A549 (cell line): ENCODE measurements around the gene TRPM2. TPM values are rescaled to one million over a fixed set of nuclear protein-coding genes. Genes with fewer than 3 reads are reported as not detected.

Experiments used
- ATAC-seq, 2 experiments: fragments of 200-7000 bp in 1 of 2; fragments of >200 bp in 1 of 2; cut with Nextera tagmentation in 1 of 2; cut with Tn5 transposase in 1 of 2; 3 replicates each; pipeline versions ENCODE4 v1.8.0 to v1.9.1; 2018 to 2020; ENCODE audit warnings: mild to moderate bottlenecking in 1 of 2, moderate library complexity in 1 of 2
- CTCF ChIA-PET: fragments of 300-600 bp; sonication (Branson Sonifier 250); formaldehyde crosslinking; extraction: SDS; loops from one replicate; lab custom pipeline; 2021; ENCODE audit warnings: antibody characterized with exemption, inconsistent platforms; lab: Yijun Ruan, JAX
- POLR2A ChIA-PET: fragments of 350-600 bp; formaldehyde crosslinking; extraction: SDS; loops from one replicate; lab custom pipeline; 2021; ENCODE audit warnings: antibody characterized with exemption, inconsistent platforms; lab: Yijun Ruan, JAX
- DNase-seq, 2 experiments: peaks; one replicate each; pipeline versions ENCODE4 v3.0.0 to v3.0.0-alpha.2; 2011 to 2016; ENCODE audit warnings: low read depth in 1 of 2, low spot score in 1 of 2
- FAIRE-seq: peaks from 2 replicates; lab custom pipeline; 2011; peaks lifted over from hg19 to GRCh38; lab: Jason Lieb, UNC
- H3K27ac ChIP-seq, 2 experiments: fragments of >200 bp; sonication (Bioruptor Twin); formaldehyde crosslinking; 3 replicates each; pipeline ENCODE4 v1.5.1; 2016 to 2017
- H3K4me1 ChIP-seq: fragments of >200 bp; sonication (Bioruptor Twin); formaldehyde crosslinking; 3 replicates; pipeline ENCODE4 v1.6.1; 2016
- H3K4me2 ChIP-seq: fragments of >200 bp; sonication (Bioruptor Twin); formaldehyde crosslinking; 3 replicates; pipeline ENCODE4 v1.6.1; 2016
- H3K4me3 ChIP-seq: fragments of >200 bp; sonication (Bioruptor Twin); formaldehyde crosslinking; 3 replicates; pipeline ENCODE4 v1.5.1; 2016
- H3K9me3 ChIP-seq: fragments of >200 bp; sonication (Bioruptor Twin); formaldehyde crosslinking; 3 replicates; pipeline ENCODE4 v1.6.1; 2016
- BCL3 ChIP-seq: fragments of >200 bp; sonication (Bioruptor Twin); formaldehyde crosslinking; IDR thresholded peaks from 3 replicates; pipeline ENCODE4 v1.6.1; 2016
- CBX2 ChIP-seq: fragments of 200-600 bp; sonication (generic); IDR thresholded peaks from 2 replicates; pipeline ENCODE4 v1.6.1; 2016; ENCODE audit warnings: low read depth, mild to moderate bottlenecking, borderline replicate concordance
- CBX8 ChIP-seq: fragments of 200-600 bp; sonication (generic); IDR thresholded peaks from 2 replicates; pipeline ENCODE4 v1.6.1; 2016
- CTCF ChIP-seq: fragments of >200 bp; sonication (Bioruptor Twin); formaldehyde crosslinking; IDR thresholded peaks from 3 replicates; pipeline ENCODE4 v1.5.1; 2016
- EHF ChIP-seq: fragments of 250-450 bp; sonication (Bioruptor Pico); IDR thresholded peaks from 2 replicates; pipeline ENCODE4 v1.5.0; 2020; ENCODE audit warnings: mild to moderate bottlenecking
- EHMT2 ChIP-seq: fragments of 200-600 bp; sonication (generic); IDR thresholded peaks from 2 replicates; pipeline ENCODE4 v1.6.1; 2016; ENCODE audit warnings: antibody characterized with exemption, low read depth, mild to moderate bottlenecking, moderate library complexity
- ESRRA ChIP-seq: fragments of 150-350 bp; IDR thresholded peaks from 2 replicates; pipeline ENCODE4 v1.6.1; 2014; ENCODE audit warnings: mild to moderate bottlenecking, low read length, borderline replicate concordance
- HES2 ChIP-seq: fragments of >200 bp; sonication (Bioruptor Twin); formaldehyde crosslinking; IDR thresholded peaks from 2 replicates; pipeline ENCODE4 v1.6.1; 2016
- HOXB5 ChIP-seq: fragments of 250-450 bp; sonication (Bioruptor Pico); IDR thresholded peaks from 2 replicates; pipeline ENCODE4 v1.5.0; 2020; ENCODE audit warnings: mild to moderate bottlenecking, moderate library complexity
- KDM1A ChIP-seq: fragments of 200-600 bp; sonication (generic); IDR thresholded peaks from 2 replicates; pipeline ENCODE4 v1.6.1; 2016; ENCODE audit warnings: low read depth, mild to moderate bottlenecking
- KDM5A ChIP-seq: fragments of 200-600 bp; sonication (generic); IDR thresholded peaks from 2 replicates; pipeline ENCODE4 v1.6.1; 2016; ENCODE audit warnings: antibody characterized with exemption, mild to moderate bottlenecking
- MAX ChIP-seq: IDR thresholded peaks from 2 replicates; pipeline ENCODE4 v1.6.1; 2012
- NFE2L2 ChIP-seq: fragments of 150-350 bp; conservative IDR thresholded peaks from 2 replicates; pipeline ENCODE4 v1.6.1; 2014; ENCODE audit warnings: low read length
- NPAS2 ChIP-seq: fragments of 250-450 bp; sonication (Bioruptor Pico); IDR thresholded peaks from 2 replicates; pipeline ENCODE4 v1.8.0; 2022; ENCODE audit warnings: mild to moderate bottlenecking, moderate library complexity, borderline replicate concordance
- NR3C1 ChIP-seq: fragments of >200 bp; sonication (Bioruptor Twin); formaldehyde crosslinking; IDR thresholded peaks from 3 replicates; pipeline ENCODE4 v1.6.1; 2017
- RARB ChIP-seq: fragments of 250-450 bp; sonication (Bioruptor Pico); IDR thresholded peaks from 2 replicates; pipeline ENCODE4 v1.8.0; 2021; ENCODE audit warnings: mild to moderate bottlenecking, moderate library complexity
- REST ChIP-seq: fragments of 200-600 bp; sonication (generic); IDR thresholded peaks from 2 replicates; pipeline ENCODE4 v1.6.1; 2016; ENCODE audit warnings: antibody characterized with exemption, mild to moderate bottlenecking, moderate library complexity
- RNF2 ChIP-seq: fragments of 200-600 bp; sonication (generic); IDR thresholded peaks from 2 replicates; pipeline ENCODE4 v1.6.1; 2016; ENCODE audit warnings: low read depth, mild to moderate bottlenecking, antibody characterized with exemption, moderate library complexity, borderline replicate concordance
- SREBF2 ChIP-seq: fragments of 450-650 bp; IDR thresholded peaks from 2 replicates; pipeline ENCODE4 v1.6.1; 2014; ENCODE audit warnings: mild to moderate bottlenecking, moderate library complexity
- USF2 ChIP-seq: fragments of 450-650 bp; IDR thresholded peaks from 2 replicates; pipeline ENCODE4 v1.6.1; 2014; ENCODE audit warnings: antibody characterized with exemption
- whole genome bisulfite sequencing: methylation state at CpG from one replicate; pipeline ENCODE4 v1.1.6; 2017; ENCODE audit errors: missing lambda C conversion rate; 5-methylcytosine and 5-hydroxymethylcytosine counted together
- polyA plus RNA-seq, 4 experiments: library from polyadenylated mRNA; depleted of rRNA in 3 of 4; stranded (reverse); fragments of >200 nt; fragmentation: RNase III in 1 of 4; extraction: RNeasy Plus Mini Kit Qiagen cat#74134 plus additional on column Dnase treatment in 1 of 4; gene quantifications; 2 replicates in 3 of 4; 3 replicates in 1 of 4; pipeline ENCODE4 v1.2.3, GENCODE V29; 2011 to 2017

TRPM2 gene
- polyA plus RNA-seq, 2 of the 4 experiments (the other 2 are of a cell fraction) = 3.2 to 5.5 TPM

- no peak overlapping the region for H3K4me2 ChIP-seq
- TF ChIP-seq CTCF (no peak), NR3C1 (no peak)
- DNase-seq = no peak
- no peaks in the 10 kb centered on the region for H3K9me3 ChIP-seq
- FAIRE-seq = no peak
- no peak overlapping the region for H3K4me3 ChIP-seq
- CTCF ChIA-PET = interaction anchor here (1.1 kb wide), 1 partner anchor 557 kb away, joined by 3 read pairs; no protein-coding TSS in a partner anchor
- no peak for ATAC-seq
- WGBS = 60% methylated on average over 10 of the region's 10 CpGs
- H3K27ac ChIP-seq = no peak overlapping the region
- no peaks in the 10 kb centered on the region; the same call in 2 of the 3 replicates for H3K4me1 ChIP-seq
- POLR2A ChIA-PET = no interaction called here
Observed at GRCh38 chr21:44375281-44375651, 21.8 kb downstream of the TRPM2 start.

- ChIA-PET POLR2A (no interaction called here), CTCF (interaction anchor here (1.1 kb wide), 1 partner anchor 557 kb away, joined by 3 read pairs; no protein-coding TSS in a partner anchor)
- ATAC-seq (no peak), DNase-seq (no peak)
- 66% methylated on average over 10 of the region's 19 CpGs for WGBS
- Histone ChIP-seq H3K27ac (no peak overlapping the region), H3K4me1 (no peaks in the 10 kb centered on the region), H3K9me3 (no peaks in the 10 kb centered on the region)
- TF ChIP-seq KDM1A = no peak
- TF ChIP-seq RARB = no peak
- no peak for TF ChIP-seq MAX
- TF ChIP-seq ESRRA = no peak
- TF ChIP-seq BCL3 = no peak
- TF ChIP-seq RNF2 = no peak
- TF ChIP-seq, all 56 proteins: peak for 0
- Histone ChIP-seq H3K4me3 (no peak overlapping the region), H3K4me2 (no peak overlapping the region)
- FAIRE-seq = no peak
Observed at GRCh38 chr21:44375761-44376241, 22.4 kb downstream of the TRPM2 start.

GRCh38 chr21:44376606-44377005 lies 23.2 kb downstream of the TRPM2 start:
- Histone ChIP-seq H3K9me3 (no peaks in the 10 kb centered on the region), H3K4me3 (no peak overlapping the region), H3K27ac (no peak overlapping the region), H3K4me2 (no peak overlapping the region), H3K4me1 (no peaks in the 10 kb centered on the region)
- TF ChIP-seq USF2 = no peak
- TF ChIP-seq CBX8 = no peak
- TF ChIP-seq SREBF2 = no peak
- TF ChIP-seq NPAS2 (CRISPR knock-in tag) = no peak
- TF ChIP-seq EHMT2 = no peak
- no peak for TF ChIP-seq EHF (CRISPR knock-in tag)
- no peak for TF ChIP-seq CBX2
- no peak for TF ChIP-seq NFE2L2
- no peak for TF ChIP-seq HOXB5
- TF ChIP-seq KDM5A = no peak
- TF ChIP-seq REST = no peak
- TF ChIP-seq HES2 = no peak
- CTCF ChIA-PET = interaction anchor here (0.7 to 1.1 kb wide), 2 partner anchors 29 to 556 kb away, joined by 3 read pairs; no protein-coding TSS in a partner anchor
- POLR2A ChIA-PET = no interaction called here
- no peak for FAIRE-seq
- 39% methylated on average over 8 of the region's 9 CpGs for WGBS
- DNase-seq = no peak
- ATAC-seq = no peak
